ENCODE measurements around the gene DPP6. TPM values are rescaled to one million over a fixed set of nuclear protein-coding genes. Genes with fewer than 3 reads are reported as not detected.

The DPP6 gene
- total RNA-seq, 2 experiments from 2014 or later = not detected

- Histone ChIP-seq H3K27ac (ENCODE audit: low read depth, low read length, poor library complexity, severe bottlenecking) (no peak overlapping the region), H3K4me2 (ENCODE audit: low read length) (no peak overlapping the region), H4K20me1 (ENCODE audit: insufficient read depth, low read length) (no peaks in the 10 kb centered on the region), H3K4me1 (ENCODE audit: insufficient read depth, low read length, poor library complexity, severe bottlenecking) (no peaks in the 10 kb centered on the region), H3K36me3 (ENCODE audit: insufficient read depth, low read length) (no peaks in the 10 kb centered on the region), H3K4me3 (ENCODE audit: low read depth, low read length, poor library complexity, severe bottlenecking) (no peak overlapping the region), H3K79me2 (ENCODE audit: insufficient read depth, low read depth, low read length) (no peaks in the 10 kb centered on the region), H2AFZ (ENCODE audit: low read length) (no peak overlapping the region), H3K9me2 (ENCODE audit: insufficient read depth, low read length) (no peaks in the 10 kb centered on the region), H3K9me3 (ENCODE audit: low read length) (no peaks in the 10 kb centered on the region)
- ChIA-PET POLR2A (no interaction called here), CTCF (ENCODE audit: unreplicated experiment) (no interaction called here)
- TF ChIP-seq, protein P1, sequence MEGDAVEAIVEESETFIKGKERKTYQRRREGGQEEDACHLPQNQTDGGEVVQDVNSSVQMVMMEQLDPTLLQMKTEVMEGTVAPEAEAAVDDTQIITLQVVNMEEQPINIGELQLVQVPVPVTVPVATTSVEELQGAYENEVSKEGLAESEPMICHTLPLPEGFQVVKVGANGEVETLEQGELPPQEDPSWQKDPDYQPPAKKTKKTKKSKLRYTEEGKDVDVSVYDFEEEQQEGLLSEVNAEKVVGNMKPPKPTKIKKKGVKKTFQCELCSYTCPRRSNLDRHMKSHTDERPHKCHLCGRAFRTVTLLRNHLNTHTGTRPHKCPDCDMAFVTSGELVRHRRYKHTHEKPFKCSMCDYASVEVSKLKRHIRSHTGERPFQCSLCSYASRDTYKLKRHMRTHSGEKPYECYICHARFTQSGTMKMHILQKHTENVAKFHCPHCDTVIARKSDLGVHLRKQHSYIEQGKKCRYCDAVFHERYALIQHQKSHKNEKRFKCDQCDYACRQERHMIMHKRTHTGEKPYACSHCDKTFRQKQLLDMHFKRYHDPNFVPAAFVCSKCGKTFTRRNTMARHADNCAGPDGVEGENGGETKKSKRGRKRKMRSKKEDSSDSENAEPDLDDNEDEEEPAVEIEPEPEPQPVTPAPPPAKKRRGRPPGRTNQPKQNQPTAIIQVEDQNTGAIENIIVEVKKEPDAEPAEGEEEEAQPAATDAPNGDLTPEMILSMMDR (conservative IDR thresholded peaks at IDR 0.05; ENCODE audit: low read length) = no peak
- no peak for TF ChIP-seq EZH2phosphoT487 (IDR thresholded peaks at IDR 0.05; ENCODE audit: borderline replicate concordance, low read depth, low read length)
- BruUV-seq (replicated peaks) = no TSS peak
- intact Hi-C loops (cut with micrococcal nuclease; ENCODE audit: unreplicated experiment) = no loop called here
- DNase-seq (ENCODE audit: low spot score) = no peak
Measured at GRCh38 chr7:154903083-154903731, 851.0 kb downstream of the DPP6 start.

DNA sequence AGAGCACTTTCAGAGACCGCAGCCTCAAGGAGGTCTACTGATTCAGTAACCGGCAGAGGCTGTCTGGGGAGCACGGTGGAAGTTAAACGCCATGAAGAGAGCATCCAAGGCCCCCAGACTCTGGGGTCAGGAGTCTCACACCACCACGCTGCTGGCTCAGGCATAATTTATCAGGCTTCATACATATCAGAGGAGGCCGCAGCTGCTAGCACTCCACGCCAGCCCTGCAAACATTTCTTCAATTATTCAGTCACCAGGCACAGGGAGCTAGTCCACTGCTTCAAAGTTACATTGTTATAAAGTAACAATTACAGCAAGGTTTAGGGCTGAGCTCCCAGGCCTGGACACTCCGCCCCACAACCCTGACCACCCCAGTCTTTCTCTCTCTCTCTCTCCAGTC lies 852.9 kb downstream of the DPP6 start:
- H3K9me3 ChIP-seq (ENCODE audit: low read length) = no peaks in the 10 kb centered on the region
- H3K36me3 ChIP-seq (ENCODE audit: insufficient read depth, low read length) = no peaks in the 10 kb centered on the region
- TF ChIP-seq, protein P1 (conservative IDR thresholded peaks at IDR 0.05; ENCODE audit: low read length) = no peak
- TF ChIP-seq EZH2phosphoT487 (IDR thresholded peaks at IDR 0.05; ENCODE audit: borderline replicate concordance, low read depth, low read length) = no peak
- DNase-seq (ENCODE audit: low spot score) = no peak
- ChIA-PET CTCF (ENCODE audit: unreplicated experiment) (no interaction called here), POLR2A (interaction anchor here (0.6 kb wide), 1 partner anchor 487 kb away, joined by 3 read pairs; no protein-coding TSS in a partner anchor)
- H3K27ac ChIP-seq (ENCODE audit: low read depth, low read length, poor library complexity, severe bottlenecking) = no peak overlapping the region
- no peak overlapping the region for H3K4me3 ChIP-seq (ENCODE audit: low read depth, low read length, poor library complexity, severe bottlenecking)
- H3K4me2 ChIP-seq (ENCODE audit: low read length) = no peak overlapping the region
- no TSS peak for BruUV-seq (replicated peaks)
- no peaks in the 10 kb centered on the region for H3K79me2 ChIP-seq (ENCODE audit: insufficient read depth, low read depth, low read length)
- H2AFZ ChIP-seq (ENCODE audit: low read length) = no peak overlapping the region
- intact Hi-C loops (cut with micrococcal nuclease; ENCODE audit: unreplicated experiment) = no loop called here
- H3K4me1 ChIP-seq (ENCODE audit: insufficient read depth, low read length, poor library complexity, severe bottlenecking) = no peaks in the 10 kb centered on the region
- H3K9me2 ChIP-seq (ENCODE audit: insufficient read depth, low read length) = no peaks in the 10 kb centered on the region
- H4K20me1 ChIP-seq (ENCODE audit: insufficient read depth, low read length) = no peaks in the 10 kb centered on the region

GRCh38 chr7:154905615-154906014 lies 853.4 kb downstream of the DPP6 start:
- no peaks in the 10 kb centered on the region for H3K9me3 ChIP-seq (ENCODE audit: low read length)
- H3K79me2 ChIP-seq (ENCODE audit: insufficient read depth, low read depth, low read length) = no peaks in the 10 kb centered on the region
- H2AFZ ChIP-seq (ENCODE audit: low read length) = no peak overlapping the region
- intact Hi-C loops (cut with micrococcal nuclease; ENCODE audit: unreplicated experiment) = no loop called here
- H3K36me3 ChIP-seq (ENCODE audit: insufficient read depth, low read length) = no peaks in the 10 kb centered on the region
- ChIA-PET CTCF (ENCODE audit: unreplicated experiment) (no interaction called here), POLR2A (no interaction called here)
- no TSS peak for BruUV-seq (replicated peaks)
- no peaks in the 10 kb centered on the region for H3K9me2 ChIP-seq (ENCODE audit: insufficient read depth, low read length)
- no peak overlapping the region for H3K4me3 ChIP-seq (ENCODE audit: low read depth, low read length, poor library complexity, severe bottlenecking)
- H4K20me1 ChIP-seq (ENCODE audit: insufficient read depth, low read length) = no peaks in the 10 kb centered on the region
- TF ChIP-seq, protein P1 (conservative IDR thresholded peaks at IDR 0.05; ENCODE audit: low read length) = no peak
- no peak for TF ChIP-seq EZH2phosphoT487 (IDR thresholded peaks at IDR 0.05; ENCODE audit: borderline replicate concordance, low read depth, low read length)
- no peak overlapping the region for H3K27ac ChIP-seq (ENCODE audit: low read depth, low read length, poor library complexity, severe bottlenecking)
- no peaks in the 10 kb centered on the region for H3K4me1 ChIP-seq (ENCODE audit: insufficient read depth, low read length, poor library complexity, severe bottlenecking)
- DNase-seq (ENCODE audit: low spot score) = no peak
- no peak overlapping the region for H3K4me2 ChIP-seq (ENCODE audit: low read length)
